ENCODE measurements around the gene ATP1A4. TPM values are rescaled to one million over a fixed set of nuclear protein-coding genes. Genes with fewer than 3 reads are reported as not detected.
A peak's percentile ranks its signal among the peaks of the same experiment; 100 is the strongest.

The ATP1A4 gene
- total and polyA plus RNA-seq, 10 of the 15 experiments (the other 5 are each of a cell fraction or from before 2014, with no cell fraction given), result 0.31 to 1.0 (median 0.54) TPM

DNA sequence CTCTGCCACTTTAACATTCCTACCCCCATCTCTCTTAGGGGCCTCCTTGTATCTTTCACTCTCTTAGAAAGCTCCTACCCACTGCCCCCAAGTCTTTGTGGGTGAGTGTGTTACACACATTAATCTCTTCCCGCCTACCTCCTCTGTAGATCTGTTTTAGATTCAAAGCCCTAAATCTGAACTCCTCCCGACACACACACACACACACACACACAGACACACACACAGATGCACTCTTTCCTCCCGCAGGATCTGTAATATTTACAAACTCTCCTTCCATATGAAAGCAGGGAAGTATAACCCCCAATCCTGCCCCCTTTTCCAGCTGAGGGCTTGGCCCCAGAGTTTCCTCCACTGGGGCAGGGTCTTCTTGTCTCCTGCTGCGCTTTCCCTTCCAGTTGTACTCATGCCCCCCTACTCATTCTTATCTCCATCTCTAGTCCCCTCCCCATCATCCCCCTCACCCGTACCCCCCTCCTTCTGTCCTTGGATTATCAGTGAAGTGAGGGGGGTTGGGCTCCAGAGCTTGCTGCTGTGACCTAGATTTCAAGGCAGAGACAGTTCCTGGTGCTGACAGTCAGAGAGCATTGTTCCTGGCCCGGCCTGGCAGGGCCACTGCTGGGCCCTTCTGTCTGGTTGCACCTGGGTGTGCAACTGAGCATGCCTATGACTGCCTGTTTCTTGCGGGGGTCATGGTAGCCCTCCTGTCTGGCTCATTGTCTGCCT lies 58.1 kb downstream of the ATP1A4 start:
- FAIRE-seq (no peak), DNase-seq (ENCODE audit: low read depth, low spot score) (no peak), ATAC-seq (no peak)
- no peaks in the 10 kb centered on the region for H4K20me1 ChIP-seq (ENCODE audit: control insufficient read depth, insufficient read depth)
- H3K79me2 ChIP-seq (ENCODE audit: control insufficient read depth, insufficient read depth, low read length), result peaks cover 35% of the 10 kb centered on the region
- POLR2A ChIA-PET, result interaction anchor here (0.5 kb wide), 1 partner anchor 10 kb away, joined by 3 read pairs; no protein-coding TSS in a partner anchor
- H3K4me3 ChIP-seq, result no peak overlapping the region
- in situ Hi-C loops (cut with MboI) (no loop called here), intact Hi-C loops (cut with micrococcal nuclease; ENCODE audit: unreplicated experiment) (no loop called here)
- no peak overlapping the region for H3K4me2 ChIP-seq (ENCODE audit: control insufficient read depth, insufficient read depth)
- BruUV-seq (replicated peaks), result no TSS peak
- H3K27ac ChIP-seq (ENCODE audit: control insufficient read depth, insufficient read depth), result no peak overlapping the region
- no peaks in the 10 kb centered on the region for H3K9me3 ChIP-seq (replicated peaks; ENCODE audit: control insufficient read depth, insufficient read depth, low read length)
- SMC1A ChIA-PET (ENCODE audit: uncharacterized antibody, unreplicated experiment), result interaction anchor here (0.8 to 11.5 kb wide), 6 partner anchors 10 to 82 kb away, joined by 3 to 95 read pairs (median 10); no protein-coding TSS in a partner anchor
- RAD21 ChIA-PET (ENCODE audit: unreplicated experiment), result interaction anchor here (1.9 to 2.4 kb wide), 2 partner anchors 16 to 82 kb away, joined by 6 to 8 read pairs; no protein-coding TSS in a partner anchor
- peaks cover 18 to 24% of the 10 kb centered on the region in 2 experiments; a peak in 3 of 4 replicates for H3K36me3 ChIP-seq (ENCODE audit: control insufficient read depth in 2 of 2, insufficient read depth in 2 of 2, low read length in 1 of 2)
- CTCF ChIA-PET, result interaction anchor here (1.0 to 3.7 kb wide), 8 partner anchors 9 to 167 kb away, joined by 3 to 19 read pairs (median 6); no protein-coding TSS in a partner anchor
- no peak overlapping the region for H3K9ac ChIP-seq (ENCODE audit: control insufficient read depth, insufficient read depth, low read length)
- H3K27me3 ChIP-seq (replicated peaks in 1 of 2; ENCODE audit: control insufficient read depth in 2 of 2, insufficient read depth in 2 of 2, low read length in 1 of 2), result no peaks in the 10 kb centered on the region
- H3K4me1 ChIP-seq (ENCODE audit: control insufficient read depth, insufficient read depth, low read length), result peaks cover 19% of the 10 kb centered on the region
- no peak overlapping the region for H2AFZ ChIP-seq (ENCODE audit: control insufficient read depth, low read depth, low read length)
- TF ChIP-seq POLR2A (IDR thresholded peaks at IDR 0.05; ENCODE audit: low read depth, low read length) (0 out of 2 replicates have a peak, but pooled peaks have one; percentile 26), NFXL1 (IDR thresholded peaks at IDR 0.05; ENCODE audit: borderline replicate concordance) (no peak), FOXK2 (IDR thresholded peaks at IDR 0.05) (no peak), POLR2AphosphoS2 (IDR thresholded peaks at IDR 0.05; ENCODE audit: low read depth, low read length) (no peak), SUZ12 (IDR thresholded peaks at IDR 0.05; ENCODE audit: unreplicated experiment) (no peak), POLR2AphosphoS5 (IDR thresholded peaks at IDR 0.05; ENCODE audit: low read length) (0 out of 2 replicates have a peak, but pooled peaks have one; percentile 24)
- WGBS (ENCODE audit: insufficient coverage, insufficient replicate concordance, low lambda C conversion rate, missing lambda C conversion rate), result 87% methylated on average over 6 of the region's 7 CpGs
